NCI-H446 treated with DMSO at 0.1 percent for 48 hours (cell line): Measurements from ENCODE around the gene YJEFN3.

Experiments
- DNase-seq: peaks from one replicate; lab custom pipeline; 2025; lab: John Stamatoyannopoulos, UW

YJEFN3 gene

DNA sequence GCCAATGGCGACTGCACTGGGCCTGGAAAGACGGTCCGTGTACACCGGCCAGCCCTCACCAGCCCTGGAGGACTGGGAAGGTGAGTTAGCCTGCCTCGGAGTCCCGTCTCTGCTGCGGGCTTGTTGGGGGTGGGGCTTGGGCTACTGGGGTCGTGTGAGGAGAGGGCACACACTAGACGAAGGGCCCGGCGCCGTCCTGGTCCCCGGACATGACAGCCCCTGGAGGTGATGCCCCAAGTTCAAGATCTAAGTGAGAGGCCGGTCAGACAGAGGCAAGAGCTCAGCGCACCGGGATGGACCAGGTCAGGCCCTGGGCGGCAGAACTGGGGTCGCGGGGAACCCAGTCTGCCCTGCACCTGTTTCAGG lies 11.0 kb downstream of the YJEFN3 start:
- no peak for DNase-seq

DNA sequence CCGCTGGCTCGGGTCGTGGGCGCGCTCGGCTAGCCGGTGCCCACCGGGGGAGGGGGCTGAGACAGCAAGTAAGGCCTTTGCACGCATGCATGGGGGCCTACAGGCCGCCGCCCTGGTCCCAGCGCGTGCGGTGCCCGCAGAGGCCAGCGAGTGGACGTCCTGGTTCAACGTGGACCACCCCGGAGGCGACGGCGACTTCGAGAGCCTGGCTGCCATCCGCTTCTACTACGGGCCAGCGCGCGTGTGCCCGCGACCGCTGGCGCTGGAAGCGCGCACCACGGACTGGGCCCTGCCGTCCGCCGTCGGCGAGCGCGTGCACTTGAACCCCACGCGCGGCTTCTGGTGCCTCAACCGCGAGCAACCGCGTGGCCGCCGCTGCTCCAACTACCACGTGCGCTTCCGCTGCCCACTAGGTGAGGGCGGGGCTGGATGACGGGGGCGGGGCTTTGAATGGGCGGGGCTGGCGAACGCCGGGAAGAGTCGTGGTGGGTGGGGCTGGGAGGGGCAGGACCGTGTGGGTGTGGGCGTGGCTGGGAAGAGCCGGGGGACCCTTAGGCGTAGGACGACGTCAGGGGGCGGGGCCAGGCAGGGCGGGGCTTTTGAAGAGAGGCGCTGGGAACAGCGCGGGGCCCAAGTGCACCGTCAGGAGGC lies 11.5 kb downstream of the YJEFN3 start:
- DNase-seq, result no peak

DNA sequence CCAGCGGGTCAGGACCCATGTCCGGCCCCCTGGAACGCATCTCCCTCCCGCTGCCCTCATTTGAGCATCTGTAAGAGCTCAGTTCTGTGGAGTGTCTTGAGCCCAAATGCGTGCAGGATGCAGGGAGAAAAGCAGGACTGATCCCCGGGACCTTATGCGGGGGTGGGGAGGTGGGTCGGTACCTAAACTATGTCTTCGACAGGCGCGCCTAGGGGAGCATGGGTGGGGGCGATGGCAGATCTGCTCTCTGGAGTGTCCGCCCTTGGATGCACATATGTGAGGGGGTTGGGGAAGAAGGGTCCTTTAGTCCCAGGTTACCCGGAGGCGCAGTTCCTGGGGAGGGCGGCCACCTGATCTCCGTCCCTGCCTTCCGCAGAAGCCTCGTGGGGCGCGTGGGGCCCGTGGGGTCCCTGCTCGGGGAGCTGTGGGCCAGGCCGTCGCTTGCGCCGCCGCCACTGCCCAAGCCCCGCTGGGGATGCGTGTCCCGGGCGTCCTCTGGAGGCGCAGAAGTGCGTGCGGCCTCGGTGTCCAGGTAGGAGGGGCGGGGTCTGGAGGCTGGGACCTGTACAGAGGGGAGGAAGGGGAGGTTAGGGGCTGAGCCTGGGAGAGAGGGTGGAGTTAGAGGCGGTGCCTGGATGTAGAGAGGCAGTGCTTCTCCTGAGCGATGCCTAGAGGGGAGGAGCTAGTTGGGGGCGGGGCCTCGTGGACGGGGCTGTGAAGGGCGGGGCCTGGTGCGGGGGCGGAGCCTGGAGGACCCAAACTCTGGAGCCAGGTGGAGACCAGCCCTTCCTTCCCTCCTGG lies 12.2 kb downstream of the YJEFN3 start:
- DNase-seq, result no peak

DNA sequence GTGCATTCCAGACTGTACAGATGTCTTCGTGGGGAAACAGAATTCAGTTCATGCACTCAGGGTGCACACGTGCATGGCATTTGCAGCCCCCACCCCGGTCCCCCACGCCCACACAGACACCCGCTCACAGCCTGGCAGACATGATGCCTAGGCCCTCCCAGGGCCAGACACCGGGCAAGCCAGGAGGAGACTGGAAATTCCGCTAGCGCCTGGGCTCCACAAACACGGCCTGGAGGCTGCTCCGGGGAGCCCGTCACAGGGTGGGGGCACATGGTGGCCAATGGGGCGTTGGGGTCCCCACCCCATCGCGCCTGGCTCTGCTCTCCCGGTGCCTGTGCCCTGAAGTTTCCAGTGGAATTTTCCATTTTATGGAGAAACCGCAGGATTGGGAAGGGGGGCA lies 12.9 kb downstream of the YJEFN3 start:
- no peak for DNase-seq

DNA sequence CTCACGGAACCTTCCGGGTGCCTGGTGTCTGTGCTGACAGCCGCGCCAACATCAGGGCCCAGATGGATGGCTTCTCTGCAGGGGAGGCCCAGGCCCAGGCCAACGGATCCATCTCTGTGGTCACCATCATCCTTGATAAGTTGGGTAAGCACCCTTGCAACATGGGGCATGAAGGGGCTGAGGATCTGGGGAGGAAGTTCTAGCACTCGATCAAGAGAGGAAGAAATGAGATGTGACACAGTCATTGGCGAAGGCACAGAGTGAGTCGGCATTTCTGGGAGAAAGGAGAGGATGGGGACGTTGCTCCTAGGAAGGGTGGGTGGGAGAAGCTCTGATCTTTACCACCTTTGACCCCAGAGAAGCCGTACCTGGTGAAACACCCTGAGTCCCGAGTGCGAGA lies 13.8 kb downstream of the YJEFN3 start:
- no peak for DNase-seq

DNA sequence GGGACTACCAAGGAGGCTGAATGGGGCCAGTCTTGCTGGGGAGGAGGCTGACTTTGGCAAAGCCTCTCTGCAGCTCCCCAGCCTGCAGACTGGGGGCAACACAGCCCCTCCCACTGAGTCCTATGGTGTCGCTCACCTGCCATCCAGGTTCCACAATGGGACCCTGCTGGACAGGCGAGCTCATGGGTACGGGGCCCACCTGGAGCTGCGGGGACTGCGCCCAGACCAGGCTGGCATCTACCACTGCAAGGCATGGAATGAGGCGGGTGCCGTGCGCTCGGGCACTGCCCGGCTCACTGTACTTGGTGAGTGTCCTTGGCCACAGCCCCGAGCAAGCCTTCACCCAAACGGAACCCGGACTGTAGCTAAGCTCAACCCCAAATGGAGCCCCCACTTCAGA lies 14.4 kb downstream of the YJEFN3 start:
- DNase-seq, result no peak

DNA sequence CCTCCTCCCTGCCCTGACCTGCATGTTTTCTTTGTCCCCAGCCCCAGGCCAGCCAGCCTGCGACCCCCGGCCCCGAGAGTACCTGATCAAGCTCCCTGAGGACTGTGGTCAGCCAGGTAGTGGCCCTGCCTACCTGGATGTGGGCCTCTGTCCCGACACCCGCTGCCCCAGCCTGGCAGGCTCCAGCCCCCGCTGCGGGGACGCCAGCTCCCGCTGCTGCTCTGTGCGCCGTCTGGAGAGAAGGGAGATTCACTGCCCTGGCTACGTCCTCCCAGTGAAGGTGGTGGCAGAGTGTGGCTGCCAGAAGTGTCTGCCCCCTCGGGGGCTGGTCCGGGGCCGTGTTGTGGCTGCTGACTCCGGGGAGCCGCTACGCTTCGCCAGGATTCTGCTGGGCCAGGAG lies 14.9 kb downstream of the YJEFN3 start:
- no peak for DNase-seq

DNA sequence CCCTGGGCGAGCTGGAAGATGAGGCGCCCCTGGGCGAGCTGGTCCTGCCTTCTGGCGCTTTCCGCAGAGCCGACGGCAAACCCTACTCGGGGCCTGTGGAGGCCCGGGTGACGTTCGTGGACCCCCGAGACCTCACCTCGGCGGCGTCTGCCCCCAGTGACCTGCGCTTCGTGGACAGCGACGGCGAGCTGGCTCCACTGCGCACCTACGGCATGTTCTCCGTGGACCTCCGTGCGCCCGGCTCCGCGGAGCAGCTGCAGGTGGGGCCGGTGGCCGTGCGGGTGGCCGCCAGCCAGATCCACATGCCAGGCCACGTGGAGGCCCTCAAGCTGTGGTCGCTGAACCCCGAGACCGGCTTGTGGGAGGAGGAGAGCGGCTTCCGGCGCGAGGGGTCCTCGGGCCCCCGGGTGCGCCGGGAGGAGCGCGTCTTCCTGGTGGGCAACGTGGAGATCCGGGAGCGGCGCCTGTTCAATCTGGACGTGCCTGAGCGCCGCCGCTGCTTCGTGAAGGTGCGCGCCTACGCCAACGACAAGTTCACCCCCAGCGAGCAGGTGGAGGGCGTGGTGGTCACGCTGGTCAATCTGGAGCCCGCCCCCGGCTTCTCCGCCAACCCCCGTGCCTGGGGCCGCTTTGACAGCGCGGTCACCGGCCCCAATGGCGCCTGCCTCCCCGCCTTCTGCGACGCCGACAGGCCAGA lies 15.7 kb downstream of the YJEFN3 start:
- DNase-seq, result no peak

DNA sequence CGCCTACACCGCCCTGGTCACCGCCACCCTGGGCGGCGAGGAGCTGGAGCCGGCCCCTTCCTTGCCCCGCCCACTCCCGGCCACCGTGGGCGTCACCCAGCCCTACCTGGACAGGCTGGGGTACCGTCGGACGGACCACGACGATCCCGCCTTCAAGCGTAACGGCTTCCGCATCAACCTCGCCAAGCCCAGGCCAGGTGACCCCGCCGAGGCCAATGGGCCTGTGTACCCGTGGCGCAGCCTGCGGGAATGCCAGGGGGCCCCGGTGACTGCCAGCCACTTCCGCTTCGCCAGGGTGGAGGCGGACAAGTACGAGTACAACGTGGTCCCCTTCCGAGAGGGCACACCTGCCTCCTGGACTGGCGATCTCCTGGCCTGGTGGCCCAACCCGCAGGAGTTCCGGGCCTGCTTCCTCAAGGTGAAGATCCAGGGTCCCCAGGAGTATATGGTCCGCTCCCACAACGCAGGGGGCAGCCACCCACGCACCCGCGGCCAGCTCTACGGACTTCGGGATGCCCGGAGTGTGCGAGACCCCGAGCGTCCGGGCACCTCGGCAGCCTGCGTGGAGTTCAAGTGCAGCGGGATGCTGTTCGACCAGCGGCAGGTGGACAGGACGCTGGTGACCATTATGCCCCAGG lies 16.4 kb downstream of the YJEFN3 start:
- no peak for DNase-seq

DNA sequence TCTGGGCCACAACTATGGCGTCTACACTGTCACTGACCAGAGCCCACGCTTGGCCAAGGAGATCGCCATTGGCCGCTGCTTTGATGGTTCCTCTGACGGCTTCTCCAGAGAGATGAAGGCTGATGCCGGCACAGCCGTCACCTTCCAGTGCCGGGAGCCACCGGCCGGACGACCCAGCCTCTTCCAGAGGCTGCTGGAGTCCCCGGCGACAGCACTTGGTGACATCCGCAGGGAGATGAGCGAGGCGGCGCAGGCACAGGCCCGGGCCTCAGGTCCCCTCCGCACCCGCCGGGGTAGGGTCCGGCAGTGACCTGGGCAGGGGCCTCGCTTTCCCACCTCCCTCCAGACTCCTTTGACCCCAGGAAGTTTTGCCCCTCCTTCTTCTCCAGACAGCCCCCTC lies 17.0 kb downstream of the YJEFN3 start:
- no peak for DNase-seq

DNA sequence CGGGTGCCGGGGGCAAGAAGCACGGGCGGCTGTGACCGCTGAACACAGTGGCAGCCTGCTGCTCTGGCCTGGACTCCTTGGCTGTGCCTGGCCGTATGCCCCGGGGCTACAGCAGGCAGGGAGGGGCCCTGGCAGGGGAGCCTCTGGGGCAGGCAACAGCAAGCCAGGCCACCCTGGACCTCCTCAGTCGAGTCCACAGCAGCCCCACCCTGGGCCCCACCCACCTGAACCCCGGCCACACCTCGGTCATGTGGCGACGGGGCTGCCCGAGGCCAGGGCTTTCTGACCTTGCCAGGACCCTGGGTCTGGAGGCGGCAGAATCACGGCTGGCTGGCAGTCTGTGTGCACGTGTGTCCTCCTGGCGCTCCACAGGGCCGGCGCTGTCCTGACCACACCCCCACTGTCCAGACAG lies 18.0 kb downstream of the YJEFN3 start:
- no peak for DNase-seq

DNA sequence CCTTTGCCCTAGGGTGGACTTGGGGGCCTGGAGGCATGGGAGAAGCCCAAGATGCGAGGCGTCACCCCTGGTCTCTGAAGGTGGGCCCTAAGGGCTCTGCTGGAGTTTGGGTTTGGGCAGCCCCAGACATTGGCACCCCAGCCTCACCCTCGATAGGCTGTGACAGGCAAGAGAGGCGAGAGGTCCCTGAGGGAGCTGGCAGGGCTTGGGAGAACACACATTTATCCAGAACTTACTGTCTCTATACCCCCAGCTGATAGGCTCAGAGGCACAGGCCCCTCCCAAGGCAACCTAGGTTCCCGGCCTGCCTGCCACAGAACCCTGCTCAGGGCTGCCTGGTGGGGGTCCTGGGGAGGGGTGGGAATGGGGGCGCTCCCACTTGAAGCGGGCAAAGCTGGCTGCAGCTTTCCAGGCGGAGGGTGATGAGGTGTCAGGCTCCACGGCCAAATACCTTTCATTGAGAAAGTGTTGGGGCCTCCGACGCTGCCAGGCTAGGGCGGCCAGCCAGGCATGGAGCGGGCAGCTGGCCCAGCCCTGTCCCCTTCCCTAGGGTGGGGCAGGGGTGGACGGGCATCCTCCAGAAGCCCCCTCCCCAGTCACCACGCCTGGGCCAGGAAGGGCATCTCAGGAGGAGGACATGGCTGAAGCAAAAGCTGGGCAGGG lies 19.1 kb downstream of the YJEFN3 start:
- no peak for DNase-seq

DNA sequence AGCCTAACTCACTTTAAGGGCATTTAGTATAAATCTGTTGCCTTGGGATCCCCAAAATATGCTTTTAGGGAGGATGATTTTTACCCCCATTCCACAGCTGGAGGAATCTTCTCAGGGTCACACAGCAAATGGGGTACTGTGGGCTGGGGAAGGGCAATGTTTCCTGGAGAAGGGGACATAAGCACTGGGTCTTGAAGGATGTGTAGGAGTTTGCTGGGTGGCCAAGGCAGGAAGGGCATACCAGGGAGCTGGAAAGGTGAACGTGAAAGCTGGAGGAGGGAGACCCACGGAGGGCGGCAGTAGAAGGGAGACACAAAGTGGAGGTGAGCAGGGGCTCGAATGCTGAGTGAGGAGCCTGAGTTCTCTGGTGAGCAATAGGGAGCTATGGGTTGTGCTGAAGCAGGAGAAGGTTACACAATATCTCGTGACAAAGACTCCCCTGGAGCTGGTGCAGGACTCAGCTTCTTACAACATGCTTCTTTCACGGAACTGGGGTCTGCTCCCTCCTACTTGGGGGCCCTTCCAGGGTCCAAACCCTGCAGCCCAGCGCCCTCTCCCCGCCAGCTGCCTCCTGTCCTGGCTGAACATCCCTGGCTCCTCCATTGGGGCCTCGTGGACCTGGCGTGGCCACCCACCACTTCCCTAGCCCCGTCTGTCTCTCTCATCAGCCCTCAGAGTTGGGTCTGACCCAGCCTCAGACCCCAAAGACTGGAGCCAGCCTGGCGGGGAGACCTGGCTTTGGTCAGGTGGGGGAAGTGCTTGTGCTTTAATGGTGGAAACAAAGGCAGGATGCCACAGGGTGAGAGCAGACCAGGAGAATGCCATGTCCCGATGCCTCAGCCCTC lies 20.4 kb downstream of the YJEFN3 start:
- DNase-seq, result no peak

DNA sequence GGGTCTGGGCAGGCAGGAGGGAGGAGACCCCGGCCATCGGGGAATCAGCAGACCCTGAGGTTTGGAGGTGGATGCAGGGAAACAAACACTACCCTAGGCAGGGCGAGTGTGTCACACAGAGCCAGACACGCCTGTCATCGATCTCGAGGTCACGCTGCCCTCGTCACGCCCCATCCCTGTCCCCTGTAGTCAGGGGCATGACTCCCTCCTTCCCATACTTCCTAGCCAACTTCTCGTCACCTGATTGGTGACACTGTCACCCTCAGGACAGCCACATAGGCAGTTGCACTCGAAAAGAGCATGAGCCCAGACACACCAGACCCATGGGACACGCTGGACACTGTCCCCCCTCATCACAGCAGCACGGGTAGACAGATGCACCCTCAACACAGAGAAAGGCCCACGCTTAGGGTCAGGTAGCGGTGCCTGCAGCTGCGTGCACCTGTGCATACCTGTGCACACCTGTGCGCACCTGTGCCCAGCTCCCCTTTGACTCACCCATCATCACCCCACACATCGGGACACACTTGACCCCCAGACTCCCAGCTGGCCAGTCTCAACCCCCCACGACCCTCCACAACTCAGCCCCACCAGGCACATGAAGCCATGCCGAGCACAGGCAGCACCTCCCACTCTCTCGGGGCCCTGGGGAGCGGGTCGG lies 21.2 kb downstream of the YJEFN3 start:
- no peak for DNase-seq

DNA sequence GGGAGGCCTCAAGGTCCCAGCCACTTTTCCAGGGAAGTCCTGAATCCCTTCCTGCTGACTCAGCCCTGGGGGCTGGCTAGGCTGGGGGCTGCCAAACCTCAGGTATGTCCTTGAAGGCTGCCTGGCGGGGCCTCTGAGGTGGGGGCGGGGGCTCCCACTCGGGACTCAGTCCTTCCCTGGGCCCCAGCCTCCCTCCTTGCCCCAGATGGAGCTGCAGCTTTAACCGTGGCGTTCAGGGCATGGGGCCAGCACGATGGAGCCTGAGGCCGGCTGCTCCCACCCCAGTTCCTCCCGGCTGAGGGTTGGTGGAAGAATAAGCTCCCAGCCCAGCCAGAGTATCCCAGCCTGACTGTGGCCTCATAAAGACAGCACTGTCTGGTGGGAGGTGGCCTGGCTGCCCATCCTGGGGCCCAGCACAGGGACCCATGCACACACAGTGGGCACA lies 21.8 kb downstream of the YJEFN3 start:
- DNase-seq, result no peak

DNA sequence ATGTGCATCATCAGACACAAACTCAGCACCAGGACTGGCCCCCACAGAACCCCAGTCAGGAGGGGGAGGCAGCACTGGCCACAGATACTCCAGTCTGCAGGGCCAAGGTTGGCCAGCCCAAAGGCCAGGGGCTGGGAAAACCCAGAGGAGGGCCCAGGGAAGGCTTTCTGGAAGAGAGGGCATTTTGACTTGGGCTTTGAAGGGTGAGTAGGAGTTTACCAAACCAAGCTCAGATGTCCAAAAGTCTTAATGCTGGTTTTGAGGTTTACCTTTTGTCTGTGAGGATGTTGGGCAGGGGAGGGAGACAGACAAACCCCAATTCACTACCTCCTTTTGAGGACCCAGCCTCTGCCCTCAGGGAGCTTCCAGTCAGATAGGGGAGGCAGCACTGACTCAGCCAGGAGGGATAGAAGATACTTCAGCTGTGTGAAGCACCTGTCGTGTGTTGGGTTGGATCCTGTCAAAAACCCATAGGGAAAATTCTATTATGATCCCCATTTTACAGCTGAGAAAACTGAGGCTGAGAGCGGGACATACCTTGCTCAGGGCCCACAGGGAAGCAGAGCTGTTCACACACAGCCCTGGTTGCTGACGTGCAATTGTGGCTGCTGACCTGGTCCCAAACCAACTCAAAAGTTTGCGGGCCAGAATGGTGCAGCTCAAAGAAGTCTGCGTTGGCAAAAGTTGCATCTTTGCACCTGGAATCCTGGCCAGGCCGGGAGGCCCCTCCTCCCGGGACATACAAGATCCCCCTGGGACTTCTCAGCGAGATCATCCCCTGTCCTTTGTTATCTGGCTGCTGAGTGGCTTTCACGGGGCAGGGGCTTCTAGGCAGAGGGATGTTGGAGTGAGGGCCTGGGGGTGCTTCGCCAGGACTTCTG lies 22.5 kb downstream of the YJEFN3 start:
- DNase-seq, result no peak

DNA sequence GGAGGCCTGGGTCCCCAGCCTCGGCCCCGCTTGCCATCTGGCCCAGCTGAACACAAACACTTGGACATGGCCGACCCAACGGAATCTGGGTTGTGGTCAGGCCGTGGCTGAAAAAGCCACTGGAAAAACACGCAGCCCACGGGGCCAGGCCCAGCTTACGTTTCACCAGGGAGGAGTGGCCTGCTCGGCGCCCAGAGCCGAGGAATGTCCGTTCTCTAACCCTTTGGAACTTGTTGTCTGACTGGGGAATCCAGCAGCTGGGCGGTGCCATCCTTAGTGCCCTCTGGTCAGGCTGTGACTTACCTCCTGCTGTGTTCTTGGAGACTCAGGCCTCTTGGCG lies 23.1 kb downstream of the YJEFN3 start:
- DNase-seq, result no peak

DNA sequence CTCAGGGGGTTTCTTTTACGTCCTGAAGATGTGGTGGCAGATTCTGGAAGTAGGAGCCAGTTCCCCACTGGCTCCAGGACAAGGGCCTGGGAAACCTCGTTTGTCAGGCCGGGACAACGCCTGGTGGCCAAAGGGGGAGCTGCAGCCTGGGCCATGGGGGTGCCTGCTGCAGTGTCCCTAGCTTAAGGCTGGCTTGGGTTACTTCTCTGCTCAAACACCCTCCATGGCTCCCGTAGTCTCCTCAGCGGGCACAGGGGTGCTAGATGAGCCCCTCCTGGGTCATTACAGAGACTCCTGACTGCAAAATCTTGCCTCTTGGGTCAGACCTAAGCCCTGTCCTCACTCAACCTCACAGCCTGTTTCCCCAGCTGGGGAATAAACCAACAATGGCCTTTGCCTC lies 24.1 kb downstream of the YJEFN3 start:
- DNase-seq, result no peak

DNA sequence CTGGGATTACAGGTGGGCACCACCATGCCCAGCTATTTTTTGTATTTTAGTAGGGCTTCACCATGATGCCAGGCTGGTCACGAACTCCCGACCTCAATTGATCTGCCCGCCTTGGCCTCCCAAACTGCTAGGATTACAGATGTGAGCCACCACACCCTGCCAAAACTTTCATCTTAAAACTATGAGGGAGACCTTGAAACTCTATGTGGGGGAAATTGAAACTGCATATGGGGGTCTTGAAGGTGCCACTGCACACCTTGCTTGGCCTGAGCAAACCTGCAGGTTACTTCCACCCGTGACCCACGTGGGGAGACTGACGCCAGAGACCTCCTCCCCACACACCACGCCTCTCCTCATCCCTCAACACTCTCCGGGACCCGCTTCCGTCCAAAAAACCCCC lies 25.0 kb downstream of the YJEFN3 start:
- no peak for DNase-seq
